ENCODE data around the gene PRDM12. TPM values are rescaled to one million over a fixed set of nuclear protein-coding genes. Genes with fewer than 3 reads are reported as not detected.

PRDM12 gene
- total RNA-seq, 1 experiment from 2014 or later: 0.07 TPM

DNA sequence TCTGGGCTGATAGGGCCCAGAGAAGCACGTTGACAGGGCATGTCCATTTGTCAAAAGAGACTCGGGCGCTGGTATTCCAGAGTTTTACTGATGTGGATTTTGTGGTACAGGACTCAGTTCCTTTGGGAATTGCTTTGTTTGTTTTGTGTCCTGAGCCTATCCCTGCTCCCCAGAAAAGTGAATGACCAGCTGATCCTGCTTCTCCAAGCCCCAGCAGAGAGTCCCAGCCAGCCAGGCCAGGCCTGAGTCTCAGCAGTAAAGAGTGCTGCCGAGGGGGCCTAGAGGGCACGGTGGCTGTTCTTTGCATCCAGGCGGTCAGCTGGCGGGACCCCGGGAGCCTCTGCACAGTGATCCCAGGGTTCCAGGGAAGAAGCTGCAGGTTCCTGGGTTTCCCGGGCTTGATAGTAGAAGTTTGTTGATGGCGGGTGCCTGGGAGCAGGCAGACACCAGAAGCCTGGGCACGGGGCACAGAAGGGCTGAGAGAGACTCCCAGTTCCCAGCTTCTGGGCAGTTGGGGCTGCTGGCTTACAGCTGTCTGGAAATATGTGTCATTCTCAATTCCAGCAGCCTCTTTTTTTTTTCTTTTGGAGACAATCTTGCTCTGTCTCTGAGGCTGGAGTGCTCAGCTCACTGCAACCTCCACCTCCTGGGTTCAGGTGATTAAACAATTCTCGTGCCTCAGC lies 8.7 kb downstream of the PRDM12 start:
- no peak for DNase-seq
- no peaks in the 10 kb centered on the region for H4K20me1 ChIP-seq (ENCODE audit: insufficient read depth, low read depth, low read length)
- no peak overlapping the region for H3K4me3 ChIP-seq (ENCODE audit: low read length)
- no peaks in the 10 kb centered on the region for H3K9me3 ChIP-seq (ENCODE audit: low read length)
- H3K4me1 ChIP-seq (ENCODE audit: low read length): no peaks in the 10 kb centered on the region
- H3K27ac ChIP-seq (ENCODE audit: low read length): no peak overlapping the region
- H3K27me3 ChIP-seq (ENCODE audit: low read length): no peaks in the 10 kb centered on the region
- no peak overlapping the region for H2AFZ ChIP-seq (ENCODE audit: low read length)
- H3K36me3 ChIP-seq (ENCODE audit: insufficient read depth, low read length): no peaks in the 10 kb centered on the region
- H3K9me2 ChIP-seq (replicated peaks; ENCODE audit: insufficient read depth, low read length): no peaks in the 10 kb centered on the region
- no peak overlapping the region for H3K4me2 ChIP-seq (ENCODE audit: low read depth, low read length, poor library complexity, severe bottlenecking)
- no peak overlapping the region for H3K9ac ChIP-seq (ENCODE audit: low read length)
- H3K79me2 ChIP-seq (ENCODE audit: low read length): no peaks in the 10 kb centered on the region

DNA sequence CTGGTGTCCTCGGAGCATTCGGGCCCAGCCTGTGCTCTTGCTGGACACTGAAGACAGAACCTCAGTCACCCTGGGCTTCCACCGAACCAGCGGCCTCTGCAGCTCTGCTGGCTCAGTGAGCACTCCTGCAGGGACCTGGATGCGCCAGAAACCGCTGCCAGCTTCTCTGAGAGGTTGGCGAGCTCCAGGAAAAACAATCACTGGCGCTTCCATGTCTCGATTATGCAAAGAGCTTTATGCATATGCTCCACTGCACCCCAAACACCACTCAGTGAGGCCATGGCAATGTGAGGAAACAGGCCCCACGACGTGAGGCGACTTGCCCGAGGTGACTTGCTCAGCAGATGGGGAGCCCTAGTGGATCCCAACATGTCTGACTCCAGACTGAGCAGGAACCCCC lies 11.0 kb downstream of the PRDM12 start:
- no peaks in the 10 kb centered on the region for H3K9me2 ChIP-seq (replicated peaks; ENCODE audit: insufficient read depth, low read length)
- H2AFZ ChIP-seq (ENCODE audit: low read length): no peak overlapping the region
- no peak for DNase-seq
- no peaks in the 10 kb centered on the region for H3K27me3 ChIP-seq (ENCODE audit: low read length)
- H3K4me1 ChIP-seq (ENCODE audit: low read length): no peaks in the 10 kb centered on the region
- H3K79me2 ChIP-seq (ENCODE audit: low read length): no peaks in the 10 kb centered on the region
- H3K4me3 ChIP-seq (ENCODE audit: low read length): no peak overlapping the region
- no peaks in the 10 kb centered on the region for H3K36me3 ChIP-seq (ENCODE audit: insufficient read depth, low read length)
- no peak overlapping the region for H3K4me2 ChIP-seq (ENCODE audit: low read depth, low read length, poor library complexity, severe bottlenecking)
- H3K9ac ChIP-seq (ENCODE audit: low read length): no peak overlapping the region
- H4K20me1 ChIP-seq (ENCODE audit: insufficient read depth, low read depth, low read length): no peaks in the 10 kb centered on the region
- no peaks in the 10 kb centered on the region for H3K9me3 ChIP-seq (ENCODE audit: low read length)
- H3K27ac ChIP-seq (ENCODE audit: low read length): no peak overlapping the region

DNA sequence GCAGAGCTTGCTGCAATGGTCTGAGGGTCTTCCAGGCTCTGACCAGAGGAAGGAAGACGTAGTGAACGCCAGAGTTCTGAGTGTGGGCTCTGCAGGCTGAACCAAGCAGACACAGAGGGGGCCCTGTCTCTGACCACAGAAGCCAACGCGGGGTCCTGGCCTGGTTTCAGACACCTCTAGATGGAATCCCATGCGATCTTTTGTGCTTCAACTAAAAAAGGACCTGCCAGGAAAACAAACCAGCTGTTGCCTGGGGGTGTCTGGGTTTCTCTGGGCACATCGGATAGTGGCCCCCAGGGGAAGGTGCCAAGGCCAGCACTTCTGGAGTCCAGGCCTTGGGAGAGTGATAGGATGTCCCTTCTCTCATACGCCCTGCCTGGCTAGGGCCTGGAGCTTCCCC lies 12.9 kb downstream of the PRDM12 start:
- Histone ChIP-seq H2AFZ (ENCODE audit: low read length) (no peak overlapping the region), H3K9ac (ENCODE audit: low read length) (no peak overlapping the region)

DNA sequence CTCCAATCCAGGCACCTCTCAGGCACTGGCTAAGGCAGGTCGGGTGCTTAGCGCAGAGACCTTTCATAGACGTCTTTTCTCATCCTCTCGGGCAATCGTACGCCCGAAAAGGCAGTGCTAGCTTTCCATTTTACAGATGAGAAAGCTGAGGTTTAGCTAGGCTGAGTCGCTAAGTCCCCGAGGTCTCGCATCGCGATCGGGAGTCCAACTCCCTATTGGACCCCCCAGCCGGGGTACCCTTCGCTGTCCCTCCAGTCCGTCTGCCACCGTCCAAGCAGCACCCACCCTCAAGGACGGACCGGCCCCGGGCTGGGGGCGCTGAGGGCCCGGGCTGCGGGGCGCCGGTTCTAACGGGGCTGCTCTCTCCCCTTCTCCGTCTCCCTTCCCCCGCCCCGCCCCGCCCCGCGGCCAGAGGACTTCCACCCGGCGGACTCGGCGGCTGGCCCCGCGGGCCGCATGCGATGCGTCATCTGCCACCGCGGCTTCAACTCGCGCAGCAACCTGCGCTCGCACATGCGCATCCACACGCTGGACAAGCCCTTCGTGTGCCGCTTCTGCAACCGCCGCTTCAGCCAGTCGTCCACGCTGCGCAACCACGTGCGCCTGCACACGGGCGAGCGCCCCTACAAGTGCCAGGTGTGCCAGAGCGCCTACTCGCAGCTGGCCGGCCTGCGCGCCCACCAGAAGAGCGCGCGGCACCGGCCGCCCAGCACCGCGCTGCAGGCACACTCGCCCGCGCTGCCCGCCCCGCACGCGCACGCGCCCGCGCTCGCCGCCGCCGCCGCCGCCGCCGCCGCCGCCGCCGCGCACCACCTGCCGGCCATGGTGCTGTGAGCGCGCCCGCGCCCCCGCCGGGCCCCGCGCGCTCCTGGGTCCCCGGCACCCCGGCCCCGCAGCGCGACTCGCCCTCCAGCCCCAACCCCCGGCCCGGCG lies 16.7 kb downstream of the PRDM12 start:
- peak overlapping the region; percentile 95 for H2AFZ ChIP-seq (ENCODE audit: low read length)
- peak; percentile 88 for DNase-seq
- H4K20me1 ChIP-seq (ENCODE audit: insufficient read depth, low read depth, low read length): no peaks in the 10 kb centered on the region
- peak overlapping the region; percentile 80 for H3K9ac ChIP-seq (ENCODE audit: low read length)
- H3K79me2 ChIP-seq (ENCODE audit: low read length): no peaks in the 10 kb centered on the region
- H3K4me3 ChIP-seq (ENCODE audit: low read length): peak overlapping the region; percentile 82
- H3K27me3 ChIP-seq (ENCODE audit: low read length): 0 out of 2 replicates have a peak, but pooled peaks cover 2% of the 10 kb centered on the region
- peaks cover 16% of the 10 kb centered on the region for H3K4me1 ChIP-seq (ENCODE audit: low read length)
- H3K36me3 ChIP-seq (ENCODE audit: insufficient read depth, low read length): no peaks in the 10 kb centered on the region
- no peak overlapping the region for H3K27ac ChIP-seq (ENCODE audit: low read length)
- H3K9me2 ChIP-seq (replicated peaks; ENCODE audit: insufficient read depth, low read length): no peaks in the 10 kb centered on the region
- no peaks in the 10 kb centered on the region for H3K9me3 ChIP-seq (ENCODE audit: low read length)
- peak overlapping the region; percentile 88 for H3K4me2 ChIP-seq (ENCODE audit: low read depth, low read length, poor library complexity, severe bottlenecking)

More for the DNA sequence above, 12.9 kb downstream of the PRDM12 start:
- Histone ChIP-seq H4K20me1 (ENCODE audit: insufficient read depth, low read depth, low read length) (no peaks in the 10 kb centered on the region), H3K4me3 (ENCODE audit: low read length) (no peak overlapping the region), H3K4me1 (ENCODE audit: low read length) (peaks cover 13% of the 10 kb centered on the region), H3K27me3 (ENCODE audit: low read length) (no peaks in the 10 kb centered on the region), H3K27ac (ENCODE audit: low read length) (no peak overlapping the region), H3K9me3 (ENCODE audit: low read length) (no peaks in the 10 kb centered on the region), H3K4me2 (ENCODE audit: low read depth, low read length, poor library complexity, severe bottlenecking) (no peak overlapping the region), H3K36me3 (ENCODE audit: insufficient read depth, low read length) (no peaks in the 10 kb centered on the region), H3K79me2 (ENCODE audit: low read length) (no peaks in the 10 kb centered on the region), H3K9me2 (replicated peaks; ENCODE audit: insufficient read depth, low read length) (no peaks in the 10 kb centered on the region)
- DNase-seq: no peak

DNA sequence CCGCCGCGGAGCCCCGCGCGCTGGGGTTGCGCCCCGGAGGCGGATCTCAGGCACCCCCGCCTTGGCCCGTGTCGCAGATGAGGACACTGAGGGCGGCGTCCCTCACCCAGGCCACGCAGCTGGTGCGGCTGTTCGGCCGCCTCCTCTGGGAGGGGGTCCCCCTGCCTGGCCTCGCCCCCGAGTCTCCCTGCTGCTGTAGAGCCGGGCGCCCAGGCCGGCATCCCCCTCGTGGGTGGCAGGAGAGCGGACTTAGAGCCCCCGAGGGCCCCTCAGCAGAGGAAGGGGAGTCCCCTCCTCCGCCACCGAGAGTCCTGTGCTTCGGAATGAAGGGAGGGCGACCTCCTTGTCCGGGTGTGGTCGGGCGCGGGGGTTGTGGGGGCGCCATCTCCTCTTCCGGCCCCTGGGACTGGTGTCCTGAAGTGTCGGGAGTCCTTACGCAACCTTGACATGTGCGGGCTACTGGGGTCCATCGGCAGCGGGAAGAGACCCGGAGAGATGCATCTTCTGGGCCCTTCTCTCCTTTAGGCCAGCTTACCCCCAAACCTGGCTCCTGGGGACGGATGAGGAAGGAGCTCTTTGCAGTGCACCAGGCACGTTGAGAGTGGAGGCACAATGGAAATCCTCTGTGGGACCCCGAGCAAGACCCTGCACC lies 17.5 kb downstream of the PRDM12 start:
- Histone ChIP-seq H3K9me2 (replicated peaks; ENCODE audit: insufficient read depth, low read length) (no peaks in the 10 kb centered on the region), H2AFZ (ENCODE audit: low read length) (peak overlapping the region; percentile 57), H3K9me3 (ENCODE audit: low read length) (no peaks in the 10 kb centered on the region), H3K79me2 (ENCODE audit: low read length) (no peaks in the 10 kb centered on the region), H3K4me2 (ENCODE audit: low read depth, low read length, poor library complexity, severe bottlenecking) (peak overlapping the region; percentile 88), H3K27ac (ENCODE audit: low read length) (no peak overlapping the region), H3K9ac (ENCODE audit: low read length) (peak overlapping the region; percentile 80), H4K20me1 (ENCODE audit: insufficient read depth, low read depth, low read length) (no peaks in the 10 kb centered on the region), H3K36me3 (ENCODE audit: insufficient read depth, low read length) (no peaks in the 10 kb centered on the region), H3K27me3 (ENCODE audit: low read length) (0 out of 2 replicates have a peak, but pooled peaks cover 2% of the 10 kb centered on the region), H3K4me1 (ENCODE audit: low read length) (peaks cover 16% of the 10 kb centered on the region), H3K4me3 (ENCODE audit: low read length) (peak overlapping the region; percentile 82)
- peak; percentile 67 for DNase-seq

DNA sequence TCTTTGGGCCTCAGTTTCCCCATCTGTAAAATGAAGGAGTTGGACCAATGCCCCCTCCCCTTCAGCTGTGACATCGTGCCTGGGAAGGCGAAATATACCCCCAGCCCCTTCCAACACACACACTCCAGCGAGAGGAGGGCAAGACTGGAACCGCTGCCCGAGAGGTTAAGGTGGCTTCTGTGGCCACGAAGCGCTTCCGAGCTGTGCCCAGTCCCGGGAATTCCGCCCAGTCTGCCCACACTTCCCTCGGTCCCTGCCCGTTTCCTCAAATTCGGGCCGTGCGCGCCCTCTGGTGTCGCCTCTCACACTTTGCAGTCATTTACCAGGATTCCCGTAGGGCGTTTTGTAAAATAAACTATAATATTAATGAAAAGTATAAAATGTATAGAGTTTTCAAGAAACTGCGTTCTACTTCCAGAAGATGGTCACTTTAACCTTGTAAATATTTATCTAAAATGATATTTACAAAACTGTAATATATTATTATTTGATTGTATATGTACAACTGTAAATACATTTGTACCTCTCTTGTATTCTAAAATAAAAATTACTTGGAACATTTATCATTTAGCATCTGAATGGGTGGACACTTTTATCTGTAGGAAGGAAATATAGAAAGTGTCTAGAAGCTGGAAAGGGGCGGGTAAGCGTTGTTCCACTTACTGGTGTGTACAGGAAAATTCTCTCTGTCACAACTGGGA lies 18.2 kb downstream of the PRDM12 start:
- Histone ChIP-seq H3K27me3 (ENCODE audit: low read length) (0 out of 2 replicates have a peak, but pooled peaks cover 2% of the 10 kb centered on the region), H4K20me1 (ENCODE audit: insufficient read depth, low read depth, low read length) (no peaks in the 10 kb centered on the region), H3K4me2 (ENCODE audit: low read depth, low read length, poor library complexity, severe bottlenecking) (peak overlapping the region; percentile 88), H3K79me2 (ENCODE audit: low read length) (no peaks in the 10 kb centered on the region), H3K4me1 (ENCODE audit: low read length) (peaks cover 16% of the 10 kb centered on the region), H3K36me3 (ENCODE audit: insufficient read depth, low read length) (no peaks in the 10 kb centered on the region), H3K27ac (ENCODE audit: low read length) (no peak overlapping the region), H2AFZ (ENCODE audit: low read length) (peak overlapping the region; percentile 57), H3K9me2 (replicated peaks; ENCODE audit: insufficient read depth, low read length) (no peaks in the 10 kb centered on the region), H3K4me3 (ENCODE audit: low read length) (peak overlapping the region; percentile 82), H3K9me3 (ENCODE audit: low read length) (no peaks in the 10 kb centered on the region), H3K9ac (ENCODE audit: low read length) (peak overlapping the region; percentile 80)
- DNase-seq: peak; percentile 86

DNA sequence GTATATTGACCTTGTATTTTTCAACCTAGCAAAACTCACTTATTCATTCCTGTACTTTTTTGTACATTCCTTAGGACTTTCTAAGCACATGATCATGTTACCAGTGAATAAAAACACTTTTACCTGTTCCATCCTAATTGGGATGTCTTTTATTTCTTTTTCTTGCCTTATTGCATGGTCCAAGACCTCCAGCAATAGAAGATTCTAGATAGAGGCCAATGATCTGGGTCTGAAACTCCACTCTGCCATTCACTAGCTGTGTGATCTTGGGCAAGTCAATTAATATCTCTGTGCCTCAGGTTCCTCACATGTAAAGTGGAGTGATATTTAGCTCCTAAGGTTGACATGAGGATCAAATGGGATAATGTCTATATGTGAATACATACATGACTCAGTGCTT lies 20.7 kb downstream of the PRDM12 start:
- no peak overlapping the region for H3K4me3 ChIP-seq (ENCODE audit: low read length)
- no peak for DNase-seq
- H3K9me2 ChIP-seq (replicated peaks; ENCODE audit: insufficient read depth, low read length): no peaks in the 10 kb centered on the region
- no peak overlapping the region for H3K27ac ChIP-seq (ENCODE audit: low read length)
- no peak overlapping the region for H3K4me2 ChIP-seq (ENCODE audit: low read depth, low read length, poor library complexity, severe bottlenecking)
- H3K79me2 ChIP-seq (ENCODE audit: low read length): no peaks in the 10 kb centered on the region
- 0 out of 2 replicates have a peak, but pooled peaks cover 2% of the 10 kb centered on the region for H3K27me3 ChIP-seq (ENCODE audit: low read length)
- no peaks in the 10 kb centered on the region for H4K20me1 ChIP-seq (ENCODE audit: insufficient read depth, low read depth, low read length)
- peaks cover 23% of the 10 kb centered on the region for H3K4me1 ChIP-seq (ENCODE audit: low read length)
- no peak overlapping the region for H3K9ac ChIP-seq (ENCODE audit: low read length)
- no peaks in the 10 kb centered on the region for H3K36me3 ChIP-seq (ENCODE audit: insufficient read depth, low read length)
- H3K9me3 ChIP-seq (ENCODE audit: low read length): no peaks in the 10 kb centered on the region
- H2AFZ ChIP-seq (ENCODE audit: low read length): no peak overlapping the region
